Stimulated activated CD8-positive, alpha-beta memory T cell treated with anti-CD3 and anti-CD28 coated beads, Interleukin-15, amount 100 ng/mL, for 1 hour (primary cell): Measurements from ENCODE around the gene HEYL.
"Not testable (repeated sequence)": the region's sequence is repeated elsewhere in the genome, so short reads cannot be mapped to it uniquely, and the experiment has no call there.

Experiments
- DNase-seq: peaks from one replicate; pipeline ENCODE4 v3.0.0-alpha.2; 2020; ENCODE audit warnings: low read depth

The HEYL gene

GRCh38 chr1:39601667-39602255 is 37.7 kb downstream of the HEYL start:
- not testable (repeated sequence) for DNase-seq

- DNase-seq = no peak
These were observed 43.3 kb downstream of the HEYL start for GRCh38 chr1:39596163-39596562.

GRCh38 chr1:39593386-39593785 is 46.1 kb downstream of the HEYL start:
- no peak for DNase-seq

GRCh38 chr1:39592069-39592468 is 47.4 kb downstream of the HEYL start:
- no peak for DNase-seq

GRCh38 chr1:39590546-39590945 is 48.9 kb downstream of the HEYL start:
- DNase-seq = no peak

GRCh38 chr1:39585933-39586332 is 53.5 kb downstream of the HEYL start:
- no peak for DNase-seq

- no peak for DNase-seq
These were observed 63.3 kb downstream of the HEYL start for GRCh38 chr1:39576016-39576657.

- DNase-seq = no peak
These were observed 64.0 kb downstream of the HEYL start for GRCh38 chr1:39575191-39576015.

GRCh38 chr1:39574646-39575045 is 64.8 kb downstream of the HEYL start:
- no peak for DNase-seq
